GM19468 (cell line): ENCODE measurements around the gene KCNIP3.

Source experiments
- ATAC-seq: cut with Tn5 transposase; IDR thresholded peaks from one replicate; pipeline ENCODE4 v1.9.1; 2021; ENCODE audit warnings: mild to moderate bottlenecking, moderate library complexity, moderate number of reproducible peaks; ENCODE audit not compliant: unreplicated experiment; ENCODE audit errors: extremely low read depth

Gene KCNIP3

GRCh38 chr2:95292623-95293260 is 4.4 kb upstream of the KCNIP3 start:
- ATAC-seq = no peak

- ATAC-seq = no peak
These were observed 2.4 kb upstream of the KCNIP3 start for GRCh38 chr2:95294579-95295250.

- ATAC-seq = no peak
These were observed 1.8 kb upstream of the KCNIP3 start for GRCh38 chr2:95295376-95295775.

GRCh38 chr2:95296011-95296410 is 1.1 kb upstream of the KCNIP3 start:
- no peak for ATAC-seq

- ATAC-seq = no peak
These were observed 670 bp downstream of the KCNIP3 start for GRCh38 chr2:95297639-95298395.

- ATAC-seq = no peak
These were observed 1.5 kb downstream of the KCNIP3 start for GRCh38 chr2:95298486-95299111.

- ATAC-seq = no peak
These were observed 2.8 kb downstream of the KCNIP3 start for GRCh38 chr2:95299961-95300360.

GRCh38 chr2:95300450-95300849 is 3.3 kb downstream of the KCNIP3 start:
- ATAC-seq = no peak

GRCh38 chr2:95301186-95301585 is 4.0 kb downstream of the KCNIP3 start:
- ATAC-seq = no peak

- ATAC-seq = no peak
These were observed 4.9 kb downstream of the KCNIP3 start for GRCh38 chr2:95301876-95302641.

- no peak for ATAC-seq
These were observed 6.2 kb downstream of the KCNIP3 start for GRCh38 chr2:95303191-95303919.

GRCh38 chr2:95305380-95306061 is 8.4 kb downstream of the KCNIP3 start:
- no peak for ATAC-seq

- no peak for ATAC-seq
These were observed 9.3 kb downstream of the KCNIP3 start for GRCh38 chr2:95306336-95306895.

- no peak for ATAC-seq
These were observed 9.9 kb downstream of the KCNIP3 start for GRCh38 chr2:95307036-95307435.

- no peak for ATAC-seq
These were observed 10.7 kb downstream of the KCNIP3 start for GRCh38 chr2:95307878-95308277.

GRCh38 chr2:95308426-95308990 is 11.4 kb downstream of the KCNIP3 start:
- no peak for ATAC-seq

- no peak for ATAC-seq
These were observed 12.5 kb downstream of the KCNIP3 start for GRCh38 chr2:95309599-95309998.

GRCh38 chr2:95310216-95310615 is 13.1 kb downstream of the KCNIP3 start:
- ATAC-seq = no peak
